Neural cell (in vitro differentiated cells): ENCODE measurements around the gene LCE3E. TPM values are rescaled to one million over a fixed set of nuclear protein-coding genes. Genes with fewer than 3 reads are reported as not detected.
"Not testable (repeated sequence)": the region's sequence is repeated elsewhere in the genome, so short reads cannot be mapped to it uniquely, and the experiment has no call there.

Source experiments
- H2AFZ ChIP-seq: fragments of 200-600, 300-800 bp; sonication (generic), shearing (Covaris generic); 2 replicates; pipeline ENCODE4 v1.6.0; 2014; ENCODE audit warnings: low read depth, mild to moderate bottlenecking, antibody characterized with exemption, low read length, moderate library complexity
- H3F3A ChIP-seq: fragments of 200-600 bp; shearing (Covaris generic); 2 replicates; pipeline ENCODE4 v1.6.1; 2016; ENCODE audit warnings: mild to moderate bottlenecking, moderate library complexity, mixed read lengths, antibody characterized with exemption, low read length; ENCODE audit not compliant: insufficient read depth, poor library complexity, severe bottlenecking
- H3K27ac ChIP-seq: fragments of 200-600, 300-800 bp; sonication (generic), shearing (Covaris generic); 2 replicates; pipeline ENCODE4 v1.5.1; 2014; ENCODE audit warnings: mild to moderate bottlenecking, low read length, moderate library complexity
- H3K27me3 ChIP-seq: fragments of 300-800, 200-600 bp; sonication (generic), shearing (Covaris generic); 2 replicates; pipeline ENCODE4 v1.6.0; 2014; ENCODE audit warnings: mild to moderate bottlenecking, low read depth, low read length, moderate library complexity; ENCODE audit not compliant: insufficient read depth
- H3K36me3 ChIP-seq: fragments of 300-800, 200-600 bp; sonication (generic), shearing (Covaris generic); 2 replicates; pipeline ENCODE4 v1.5.1; 2014; ENCODE audit warnings: mild to moderate bottlenecking, antibody characterized with exemption, low read length, moderate library complexity; ENCODE audit not compliant: insufficient read depth
- H3K4me2 ChIP-seq: fragments of 300-800, 200-600 bp; sonication (generic), shearing (Covaris generic); 2 replicates; pipeline ENCODE4 v1.6.0; 2014; ENCODE audit warnings: mild to moderate bottlenecking, low read length
- H3K4me3 ChIP-seq: fragments of 300-800, 200-600 bp; sonication (generic), shearing (Covaris generic); 2 replicates; pipeline ENCODE4 v1.5.1; 2014; ENCODE audit warnings: mild to moderate bottlenecking, low read length, moderate library complexity
- H3K79me2 ChIP-seq: fragments of 200-600 bp; shearing (Covaris generic); replicated peaks from 2 replicates; pipeline ENCODE4 v1.6.0; 2014; ENCODE audit warnings: mild to moderate bottlenecking, low read length, moderate library complexity; ENCODE audit not compliant: insufficient read depth
- H3K9ac ChIP-seq: fragments of 300-800, 200-600 bp; sonication (generic), shearing (Covaris generic); 2 replicates; pipeline ENCODE4 v1.6.1; 2016; ENCODE audit warnings: mild to moderate bottlenecking, low read length, mixed read lengths
- H3K9me2 ChIP-seq: fragments of 200-600 bp; shearing (Covaris generic); 2 replicates; pipeline ENCODE4 v1.6.1; 2016; ENCODE audit warnings: mild to moderate bottlenecking, low read length, mixed read lengths; ENCODE audit not compliant: insufficient read depth
- H3K9me3 ChIP-seq: fragments of 200-600, 300-800 bp; sonication (generic), shearing (Covaris generic); 2 replicates; pipeline ENCODE4 v1.6.1; 2016; ENCODE audit warnings: mild to moderate bottlenecking, mixed run types, low read length, moderate library complexity, mixed read lengths
- H4K20me1 ChIP-seq: fragments of 200-600 bp; shearing (Covaris generic); 2 replicates; pipeline ENCODE4 v1.6.1; 2016; ENCODE audit warnings: mild to moderate bottlenecking, mixed run types; ENCODE audit not compliant: insufficient read depth
- EP300 ChIP-seq: fragments of 450-650 bp; conservative IDR thresholded peaks from 2 replicates; pipeline ENCODE4 v1.6.1; 2014; ENCODE audit warnings: antibody characterized with exemption, mild to moderate bottlenecking, moderate library complexity; ENCODE audit not compliant: poor library complexity, severe bottlenecking
- EZH2 ChIP-seq: fragments of 200-600, 300-800 bp; shearing (Covaris generic), sonication (generic); IDR thresholded peaks from 2 replicates; pipeline ENCODE4 v1.6.1; 2014; ENCODE audit warnings: antibody characterized with exemption, low read length, borderline replicate concordance, mild to moderate bottlenecking; ENCODE audit not compliant: insufficient read depth, poor library complexity, severe bottlenecking
- MXI1 ChIP-seq: fragments of 450-650 bp; conservative IDR thresholded peaks from 2 replicates; pipeline ENCODE4 v1.6.1; 2014; ENCODE audit warnings: antibody characterized with exemption, mild to moderate bottlenecking; ENCODE audit not compliant: poor library complexity, severe bottlenecking
- POLR2AphosphoS5 ChIP-seq: IDR thresholded peaks from 2 replicates; pipeline ENCODE4 v1.6.1; 2012
- RAD21 ChIP-seq: fragments of 450-650 bp; conservative IDR thresholded peaks from 2 replicates; pipeline ENCODE4 v1.6.1; 2014; ENCODE audit warnings: antibody characterized with exemption, mild to moderate bottlenecking, moderate library complexity
- SMC3 ChIP-seq: fragments of 450-650 bp; conservative IDR thresholded peaks from 2 replicates; pipeline ENCODE4 v1.6.1; 2014; ENCODE audit warnings: antibody characterized with exemption, mild to moderate bottlenecking, moderate library complexity; ENCODE audit not compliant: poor library complexity
- TAF1 ChIP-seq: IDR thresholded peaks from 2 replicates; pipeline ENCODE4 v1.6.1; 2012; ENCODE audit warnings: low read depth
- polyA plus RNA-seq: library from polyadenylated mRNA; depleted of rRNA; stranded (reverse); fragments of >200 nt; gene quantifications from 2 replicates; pipeline ENCODE4 v1.2.3, GENCODE V29; 2014
- TF ChIP-seq, protein P1 (sequence below): fragments of 450-650 bp; IDR thresholded peaks from 2 replicates; pipeline ENCODE4 v1.5.1; 2014; ENCODE audit warnings: antibody characterized with exemption, mild to moderate bottlenecking, moderate library complexity; ENCODE audit not compliant: poor library complexity, severe bottlenecking
- TF ChIP-seq, protein P2 (sequence below): IDR thresholded peaks from 2 replicates; pipeline ENCODE4 v1.6.1; 2012; ENCODE audit warnings: borderline replicate concordance

Gene LCE3E
- polyA plus RNA-seq, 1 donor from 2014 or later = not detected

DNA sequence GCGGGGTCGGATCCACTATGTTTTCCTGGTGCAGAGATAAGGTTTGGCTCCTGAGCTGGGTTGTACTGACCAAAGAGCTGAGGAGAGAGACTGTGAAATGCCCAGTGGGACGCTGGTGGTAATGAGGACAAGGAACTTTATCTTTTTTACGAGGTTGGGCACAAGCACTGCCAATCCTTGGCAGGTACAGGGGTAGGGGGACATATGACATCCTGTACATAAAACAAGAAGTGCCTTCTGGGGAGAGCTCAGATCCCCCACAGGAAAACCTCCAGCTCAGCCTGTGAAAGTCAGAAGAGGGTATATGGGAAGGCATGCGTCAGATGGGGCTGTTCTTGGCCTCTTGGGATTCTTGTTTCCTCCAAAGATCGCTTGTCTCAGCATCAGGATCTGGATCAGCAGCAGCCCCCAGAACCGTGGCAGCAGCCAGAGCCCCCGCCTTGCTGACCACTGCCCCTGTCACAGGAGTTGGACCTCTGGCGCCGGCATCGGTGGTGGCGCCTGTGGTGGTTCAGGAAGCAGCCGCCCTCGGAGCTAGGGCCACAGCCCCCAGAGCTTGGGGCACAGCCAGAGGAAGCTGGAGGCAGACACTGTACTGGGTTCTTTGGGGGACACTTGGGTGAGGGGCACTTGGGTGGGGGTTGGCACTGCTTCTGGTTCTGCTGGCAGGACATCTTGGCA, 905 bp downstream of the LCE3E start:
- TF ChIP-seq EZH2 = no peak
- TF ChIP-seq, protein P1, sequence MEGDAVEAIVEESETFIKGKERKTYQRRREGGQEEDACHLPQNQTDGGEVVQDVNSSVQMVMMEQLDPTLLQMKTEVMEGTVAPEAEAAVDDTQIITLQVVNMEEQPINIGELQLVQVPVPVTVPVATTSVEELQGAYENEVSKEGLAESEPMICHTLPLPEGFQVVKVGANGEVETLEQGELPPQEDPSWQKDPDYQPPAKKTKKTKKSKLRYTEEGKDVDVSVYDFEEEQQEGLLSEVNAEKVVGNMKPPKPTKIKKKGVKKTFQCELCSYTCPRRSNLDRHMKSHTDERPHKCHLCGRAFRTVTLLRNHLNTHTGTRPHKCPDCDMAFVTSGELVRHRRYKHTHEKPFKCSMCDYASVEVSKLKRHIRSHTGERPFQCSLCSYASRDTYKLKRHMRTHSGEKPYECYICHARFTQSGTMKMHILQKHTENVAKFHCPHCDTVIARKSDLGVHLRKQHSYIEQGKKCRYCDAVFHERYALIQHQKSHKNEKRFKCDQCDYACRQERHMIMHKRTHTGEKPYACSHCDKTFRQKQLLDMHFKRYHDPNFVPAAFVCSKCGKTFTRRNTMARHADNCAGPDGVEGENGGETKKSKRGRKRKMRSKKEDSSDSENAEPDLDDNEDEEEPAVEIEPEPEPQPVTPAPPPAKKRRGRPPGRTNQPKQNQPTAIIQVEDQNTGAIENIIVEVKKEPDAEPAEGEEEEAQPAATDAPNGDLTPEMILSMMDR = no peak
- TF ChIP-seq RAD21 = no peak
- TF ChIP-seq POLR2AphosphoS5 = no peak
- TF ChIP-seq, protein P2, sequence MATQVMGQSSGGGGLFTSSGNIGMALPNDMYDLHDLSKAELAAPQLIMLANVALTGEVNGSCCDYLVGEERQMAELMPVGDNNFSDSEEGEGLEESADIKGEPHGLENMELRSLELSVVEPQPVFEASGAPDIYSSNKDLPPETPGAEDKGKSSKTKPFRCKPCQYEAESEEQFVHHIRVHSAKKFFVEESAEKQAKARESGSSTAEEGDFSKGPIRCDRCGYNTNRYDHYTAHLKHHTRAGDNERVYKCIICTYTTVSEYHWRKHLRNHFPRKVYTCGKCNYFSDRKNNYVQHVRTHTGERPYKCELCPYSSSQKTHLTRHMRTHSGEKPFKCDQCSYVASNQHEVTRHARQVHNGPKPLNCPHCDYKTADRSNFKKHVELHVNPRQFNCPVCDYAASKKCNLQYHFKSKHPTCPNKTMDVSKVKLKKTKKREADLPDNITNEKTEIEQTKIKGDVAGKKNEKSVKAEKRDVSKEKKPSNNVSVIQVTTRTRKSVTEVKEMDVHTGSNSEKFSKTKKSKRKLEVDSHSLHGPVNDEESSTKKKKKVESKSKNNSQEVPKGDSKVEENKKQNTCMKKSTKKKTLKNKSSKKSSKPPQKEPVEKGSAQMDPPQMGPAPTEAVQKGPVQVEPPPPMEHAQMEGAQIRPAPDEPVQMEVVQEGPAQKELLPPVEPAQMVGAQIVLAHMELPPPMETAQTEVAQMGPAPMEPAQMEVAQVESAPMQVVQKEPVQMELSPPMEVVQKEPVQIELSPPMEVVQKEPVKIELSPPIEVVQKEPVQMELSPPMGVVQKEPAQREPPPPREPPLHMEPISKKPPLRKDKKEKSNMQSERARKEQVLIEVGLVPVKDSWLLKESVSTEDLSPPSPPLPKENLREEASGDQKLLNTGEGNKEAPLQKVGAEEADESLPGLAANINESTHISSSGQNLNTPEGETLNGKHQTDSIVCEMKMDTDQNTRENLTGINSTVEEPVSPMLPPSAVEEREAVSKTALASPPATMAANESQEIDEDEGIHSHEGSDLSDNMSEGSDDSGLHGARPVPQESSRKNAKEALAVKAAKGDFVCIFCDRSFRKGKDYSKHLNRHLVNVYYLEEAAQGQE = no peak
- H3K9me3 ChIP-seq = no peaks in the 10 kb centered on the region
- H4K20me1 ChIP-seq = no peaks in the 10 kb centered on the region

DNA sequence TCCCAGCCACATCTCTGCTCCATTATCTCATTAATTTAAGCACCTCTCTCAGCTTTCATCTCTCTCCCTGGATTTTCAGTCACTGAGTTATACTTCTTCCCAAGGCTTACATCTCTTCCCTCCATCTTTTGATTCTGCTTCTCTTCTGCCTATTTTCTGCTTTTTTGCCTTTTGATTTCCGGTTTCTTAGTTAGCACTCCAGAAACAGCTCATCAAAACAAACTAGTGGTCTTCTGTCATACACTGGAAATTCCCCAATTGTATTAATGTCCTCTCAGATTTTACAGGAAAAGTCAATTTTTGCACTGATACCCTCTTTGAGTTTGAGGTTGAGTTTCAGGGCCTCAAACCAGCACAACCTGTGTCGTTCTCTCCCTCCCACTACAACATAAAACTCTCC, 1.5 kb downstream of the LCE3E start:
- Histone ChIP-seq H3F3A (no peaks in the 10 kb centered on the region), H3K79me2 (no peaks in the 10 kb centered on the region), H4K20me1 (no peaks in the 10 kb centered on the region), H3K4me3 (no peak overlapping the region), H3K4me2 (no peak overlapping the region), H3K27ac (no peak overlapping the region), H3K27me3 (no peaks in the 10 kb centered on the region), H2AFZ (no peak overlapping the region), H3K9me2 (no peaks in the 10 kb centered on the region), H3K9ac (no peak overlapping the region), H3K36me3 (no peaks in the 10 kb centered on the region), H3K9me3 (no peaks in the 10 kb centered on the region)
- no peak for TF ChIP-seq POLR2AphosphoS5
- no peak for TF ChIP-seq MXI1
- TF ChIP-seq, protein P2 = no peak
- TF ChIP-seq EP300 = no peak
- TF ChIP-seq RAD21 = no peak
- TF ChIP-seq, protein P1 = no peak
- TF ChIP-seq SMC3 = no peak
- TF ChIP-seq TAF1 = no peak
- no peak for TF ChIP-seq EZH2

More for the DNA sequence above, 905 bp downstream of the LCE3E start:
- H3K79me2 ChIP-seq = no peaks in the 10 kb centered on the region
- H2AFZ ChIP-seq = no peak overlapping the region
- H3F3A ChIP-seq = no peaks in the 10 kb centered on the region
- H3K27me3 ChIP-seq = no peaks in the 10 kb centered on the region
- no peaks in the 10 kb centered on the region for H3K9me2 ChIP-seq
- H3K9ac ChIP-seq = no peak overlapping the region
- no peak overlapping the region for H3K4me2 ChIP-seq
- H3K36me3 ChIP-seq = no peaks in the 10 kb centered on the region
- H3K4me3 ChIP-seq = no peak overlapping the region
- H3K27ac ChIP-seq = no peak overlapping the region

DNA sequence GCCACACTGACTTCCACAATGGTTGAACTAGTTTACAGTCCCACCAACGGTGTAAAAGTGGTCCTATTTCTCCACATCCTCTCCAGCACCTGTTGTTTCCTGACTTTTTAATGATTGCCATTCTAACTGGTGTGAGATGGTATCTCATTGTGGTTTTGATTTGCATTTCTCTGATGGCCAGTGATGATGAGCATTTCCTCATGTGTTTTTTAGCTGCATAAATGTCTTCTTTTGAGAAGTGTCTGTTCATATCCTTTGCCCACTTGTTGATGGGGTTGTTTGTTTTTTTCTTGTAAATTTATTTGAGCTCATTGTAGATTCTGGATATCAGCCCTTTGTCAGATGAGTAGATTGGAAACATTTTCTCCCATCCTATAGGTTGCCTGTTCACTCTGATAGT, 18.2 kb downstream of the LCE3E start:
- not testable (repeated sequence) for H3K27me3 ChIP-seq, H3K27ac ChIP-seq, H4K20me1 ChIP-seq, H3K79me2 ChIP-seq, H3K9me2 ChIP-seq, H2AFZ ChIP-seq, H3K9me3 ChIP-seq, H3F3A ChIP-seq, H3K36me3 ChIP-seq, H3K4me2 ChIP-seq, H3K4me3 ChIP-seq, H3K9ac ChIP-seq
